IPS-20b (cell line): ENCODE measurements around the gene SNX25.
"Not testable (repeated sequence)": the region's sequence is repeated elsewhere in the genome, so short reads cannot be mapped to it uniquely, and the experiment has no call there.

Source experiments
- H3K27ac ChIP-seq: one replicate; pipeline ENCODE4 v1.5.1; 2013; ENCODE audit warnings: low read length
- H3K27me3 ChIP-seq: 2 replicates; pipeline ENCODE4 v1.6.1; 2013; ENCODE audit warnings: mild to moderate bottlenecking, low read length, inconsistent platforms; ENCODE audit not compliant: insufficient read depth
- H3K36me3 ChIP-seq: 2 replicates; pipeline ENCODE4 v1.6.1; 2013; ENCODE audit warnings: low read depth, mild to moderate bottlenecking, inconsistent platforms, low read length, moderate library complexity; ENCODE audit not compliant: insufficient read depth
- H3K4me1 ChIP-seq: 2 replicates; pipeline ENCODE4 v1.6.1; 2013; ENCODE audit warnings: mild to moderate bottlenecking, control low read depth, inconsistent platforms, low read length, moderate library complexity; ENCODE audit not compliant: insufficient read depth
- H3K4me3 ChIP-seq: 2 replicates; pipeline ENCODE4 v1.5.1; 2013; ENCODE audit warnings: mild to moderate bottlenecking, low read length, inconsistent platforms
- H3K9ac ChIP-seq: 2 replicates; pipeline ENCODE4 v1.6.1; 2013; ENCODE audit warnings: low read depth, mild to moderate bottlenecking, inconsistent platforms, low read length, moderate library complexity
- H3K9me3 ChIP-seq: 2 replicates; pipeline ENCODE4 v1.6.1; 2013; ENCODE audit warnings: mild to moderate bottlenecking, low read depth, low read length, inconsistent platforms; ENCODE audit not compliant: insufficient read depth

The SNX25 gene

GRCh38 chr4:185256446-185256845, 47.0 kb downstream of the SNX25 start:
- no peak overlapping the region for H3K27ac ChIP-seq
- no peak overlapping the region for H3K9ac ChIP-seq
- no peak overlapping the region for H3K4me3 ChIP-seq
- peaks cover 28% of the 10 kb centered on the region; the same call in 1 of the 2 replicates for H3K4me1 ChIP-seq
- no peaks in the 10 kb centered on the region for H3K27me3 ChIP-seq
- H3K9me3 ChIP-seq = no peaks in the 10 kb centered on the region
- H3K36me3 ChIP-seq = no peaks in the 10 kb centered on the region

GRCh38 chr4:185257086-185257485, 47.7 kb downstream of the SNX25 start:
- Histone ChIP-seq H3K36me3 (no peaks in the 10 kb centered on the region), H3K4me3 (no peak overlapping the region), H3K4me1 (peaks cover 22% of the 10 kb centered on the region; the same call in 1 of the 2 replicates), H3K27ac (no peak overlapping the region), H3K9me3 (no peaks in the 10 kb centered on the region), H3K9ac (no peak overlapping the region), H3K27me3 (no peaks in the 10 kb centered on the region)

GRCh38 chr4:185257694-185258093, 48.3 kb downstream of the SNX25 start:
- H3K9ac ChIP-seq = no peak overlapping the region
- H3K27me3 ChIP-seq = no peaks in the 10 kb centered on the region
- H3K36me3 ChIP-seq = no peaks in the 10 kb centered on the region
- H3K27ac ChIP-seq = no peak overlapping the region
- H3K4me1 ChIP-seq = peaks cover 16% of the 10 kb centered on the region; the same call in 1 of the 2 replicates
- no peak overlapping the region for H3K4me3 ChIP-seq
- no peaks in the 10 kb centered on the region for H3K9me3 ChIP-seq

- not testable (repeated sequence) for H3K27ac ChIP-seq, H3K9ac ChIP-seq, H3K27me3 ChIP-seq, H3K9me3 ChIP-seq, H3K4me3 ChIP-seq, H3K36me3 ChIP-seq
- H3K4me1 ChIP-seq = peaks cover 16% of the 10 kb centered on the region; the same call in 1 of the 2 replicates
These were observed 49.3 kb downstream of the SNX25 start for GRCh38 chr4:185258741-185259140.

- H3K4me3 ChIP-seq = no peak overlapping the region
- H3K27ac ChIP-seq = no peak overlapping the region
- peaks cover 10% of the 10 kb centered on the region; the same call in 1 of the 2 replicates for H3K4me1 ChIP-seq
- no peaks in the 10 kb centered on the region for H3K27me3 ChIP-seq
- no peaks in the 10 kb centered on the region for H3K9me3 ChIP-seq
- no peaks in the 10 kb centered on the region for H3K36me3 ChIP-seq
- H3K9ac ChIP-seq = no peak overlapping the region
These were observed 50.3 kb downstream of the SNX25 start for GRCh38 chr4:185259719-185260118.

GRCh38 chr4:185261946-185262345, 52.5 kb downstream of the SNX25 start:
- H3K9ac ChIP-seq = no peak overlapping the region
- H3K36me3 ChIP-seq = peaks cover under 1% of the 10 kb centered on the region; the same call in 1 of the 2 replicates
- H3K27ac ChIP-seq = no peak overlapping the region
- H3K27me3 ChIP-seq = no peaks in the 10 kb centered on the region
- H3K9me3 ChIP-seq = no peaks in the 10 kb centered on the region
- peaks cover 14% of the 10 kb centered on the region; the same call in 1 of the 2 replicates for H3K4me1 ChIP-seq
- no peak overlapping the region for H3K4me3 ChIP-seq

- no peaks in the 10 kb centered on the region for H3K27me3 ChIP-seq
- no peak overlapping the region for H3K27ac ChIP-seq
- H3K9me3 ChIP-seq = no peaks in the 10 kb centered on the region
- H3K36me3 ChIP-seq = peaks cover 11% of the 10 kb centered on the region
- peaks cover 14% of the 10 kb centered on the region; the same call in 1 of the 2 replicates for H3K4me1 ChIP-seq
- no peak overlapping the region for H3K4me3 ChIP-seq
- no peak overlapping the region for H3K9ac ChIP-seq
These were observed 54.0 kb downstream of the SNX25 start for GRCh38 chr4:185263419-185263818.

GRCh38 chr4:185265942-185266341, 56.5 kb downstream of the SNX25 start:
- H3K36me3 ChIP-seq = peaks cover 11% of the 10 kb centered on the region
- H3K4me3 ChIP-seq = no peak overlapping the region
- H3K9me3 ChIP-seq = no peaks in the 10 kb centered on the region
- H3K4me1 ChIP-seq = peaks cover 4% of the 10 kb centered on the region; the same call in 1 of the 2 replicates
- no peak overlapping the region for H3K27ac ChIP-seq
- H3K9ac ChIP-seq = no peak overlapping the region
- H3K27me3 ChIP-seq = no peaks in the 10 kb centered on the region

- no peaks in the 10 kb centered on the region for H3K9me3 ChIP-seq
- no peak overlapping the region for H3K9ac ChIP-seq
- no peak overlapping the region for H3K27ac ChIP-seq
- H3K4me1 ChIP-seq = peaks cover 11% of the 10 kb centered on the region
- no peak overlapping the region for H3K4me3 ChIP-seq
- no peaks in the 10 kb centered on the region for H3K27me3 ChIP-seq
- H3K36me3 ChIP-seq = peaks cover 11% of the 10 kb centered on the region
These were observed 59.9 kb downstream of the SNX25 start for GRCh38 chr4:185269286-185269685.

- H3K4me1 ChIP-seq = peaks cover 11% of the 10 kb centered on the region
- no peak overlapping the region for H3K4me3 ChIP-seq
- H3K27ac ChIP-seq = no peak overlapping the region
- H3K9me3 ChIP-seq = no peaks in the 10 kb centered on the region
- no peaks in the 10 kb centered on the region for H3K27me3 ChIP-seq
- H3K9ac ChIP-seq = no peak overlapping the region
- H3K36me3 ChIP-seq = peaks cover 11% of the 10 kb centered on the region
These were observed 60.6 kb downstream of the SNX25 start for GRCh38 chr4:185270037-185270436.

- Histone ChIP-seq H3K27me3 (no peaks in the 10 kb centered on the region), H3K4me1 (peaks cover 9% of the 10 kb centered on the region), H3K36me3 (peaks cover 11% of the 10 kb centered on the region), H3K9me3 (no peaks in the 10 kb centered on the region), H3K27ac (no peak overlapping the region), H3K9ac (no peak overlapping the region), H3K4me3 (no peak overlapping the region)
These were observed 61.5 kb downstream of the SNX25 start for GRCh38 chr4:185270885-185271284.

- Histone ChIP-seq H3K4me1 (peaks cover 7% of the 10 kb centered on the region), H3K9me3 (no peaks in the 10 kb centered on the region), H3K27me3 (no peaks in the 10 kb centered on the region), H3K9ac (no peak overlapping the region), H3K36me3 (peaks cover 8% of the 10 kb centered on the region), H3K27ac (no peak overlapping the region), H3K4me3 (no peak overlapping the region)
These were observed 62.8 kb downstream of the SNX25 start for GRCh38 chr4:185272245-185272644.
